ENCODE measurements around the gene BATF.

BATF gene

DNA sequence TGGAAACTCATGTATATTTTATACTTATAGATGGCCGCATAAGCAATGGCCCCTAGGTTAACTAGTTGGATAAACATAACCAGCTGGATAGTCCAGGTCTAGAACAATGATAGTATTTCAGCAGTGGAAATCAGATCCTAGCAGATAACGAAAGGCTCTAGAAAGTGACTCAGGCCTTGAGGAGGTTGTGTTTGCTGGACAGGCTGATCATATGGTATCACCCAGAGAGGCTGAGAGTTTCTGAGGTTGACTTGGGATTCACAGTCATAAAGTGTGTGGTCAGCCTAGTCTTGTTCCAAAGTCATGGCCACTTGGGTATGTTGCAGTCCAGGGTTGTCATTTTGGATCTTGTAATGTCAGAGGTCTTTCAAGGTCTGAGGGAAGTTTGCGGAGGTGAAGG, 73.0 kb downstream of the BATF start:
- no peak for DNase-seq (ENCODE audit: low spot score)

All from pons (tissue), 1 donor.